HL-60 (cell line): ENCODE measurements around the gene DENND2D.

Source experiments
- DNase-seq, 2 experiments: peaks; one replicate each; pipeline ENCODE4 v3.0.0-alpha.2; 2010 to 2020; ENCODE audit warnings: low read depth in 1 of 2, low spot score in 1 of 2
- H3K27ac ChIP-seq: fragments of 250-450 bp; sonication (Bioruptor Pico); replicated peaks from 2 replicates; pipeline ENCODE4 v1.5.1; 2020; ENCODE audit warnings: mild to moderate bottlenecking, moderate library complexity
- H3K27me3 ChIP-seq: fragments of 250-450 bp; sonication (Bioruptor Pico); 2 replicates; pipeline ENCODE4 v1.5.1; 2021; ENCODE audit warnings: mild to moderate bottlenecking, moderate library complexity; ENCODE audit not compliant: insufficient read depth, poor library complexity, severe bottlenecking
- H3K4me3 ChIP-seq: replicated peaks from 2 replicates; pipeline ENCODE4 v1.5.1; 2011; ENCODE audit warnings: mild to moderate bottlenecking, control low read depth, low read length; ENCODE audit not compliant: insufficient read depth
- GABPA ChIP-seq: IDR thresholded peaks from 2 replicates; pipeline ENCODE4 v1.6.1; 2012; ENCODE audit warnings: low read depth
- POLR2AphosphoS5 ChIP-seq: IDR thresholded peaks from 2 replicates; pipeline ENCODE4 v1.6.1; 2012; ENCODE audit warnings: low read depth
- SPI1 ChIP-seq: IDR thresholded peaks from 2 replicates; pipeline ENCODE4 v1.6.1; 2012; ENCODE audit warnings: low read depth, mild to moderate bottlenecking, borderline replicate concordance
- TF ChIP-seq, protein P1 (sequence below): IDR thresholded peaks from 2 replicates; pipeline ENCODE4 v1.6.1; 2012; ENCODE audit warnings: low read depth; ENCODE audit not compliant: insufficient replicate concordance
- TF ChIP-seq, protein P2 (sequence below): IDR thresholded peaks from one replicate; pipeline ENCODE4 v1.5.1; 2011; ENCODE audit warnings: low read length, control low read depth, inconsistent platforms; ENCODE audit not compliant: insufficient read depth

DENND2D gene

DNA sequence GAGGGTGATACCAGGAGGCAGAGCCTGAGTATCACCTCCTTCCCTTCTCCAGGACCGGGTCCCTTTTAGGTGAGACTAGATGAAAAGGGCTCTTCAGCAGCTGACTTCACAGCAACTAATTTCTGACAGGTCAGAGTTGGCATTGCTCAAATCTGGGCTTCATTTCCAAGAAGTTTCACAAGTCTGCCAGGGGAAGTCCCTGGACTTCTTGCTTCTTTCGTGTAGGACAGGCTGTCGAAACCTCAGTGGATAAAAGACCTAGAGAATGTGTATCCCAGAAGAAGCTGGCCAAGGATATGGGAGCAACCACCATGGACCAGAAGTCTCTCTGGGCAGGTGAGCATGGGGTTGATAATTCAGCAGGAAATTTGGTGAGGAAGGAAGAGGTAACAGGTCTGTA, 27.0 kb upstream of the DENND2D start, which contains the start of gene CHI3L2:
Gene CHI3L2 (plus strand): TSS at position 280 of the 400 bp plus-strand sequence. CDS start 17 bp downstream, at position 297.
- H3K4me3 ChIP-seq: no peak within 1 kb of the TSS
- DNase-seq: no peak
- H3K27me3 ChIP-seq: no peaks in the 10 kb centered on the region
- H3K27ac ChIP-seq: no peak within 1 kb of the TSS
- TF ChIP-seq, protein P1, sequence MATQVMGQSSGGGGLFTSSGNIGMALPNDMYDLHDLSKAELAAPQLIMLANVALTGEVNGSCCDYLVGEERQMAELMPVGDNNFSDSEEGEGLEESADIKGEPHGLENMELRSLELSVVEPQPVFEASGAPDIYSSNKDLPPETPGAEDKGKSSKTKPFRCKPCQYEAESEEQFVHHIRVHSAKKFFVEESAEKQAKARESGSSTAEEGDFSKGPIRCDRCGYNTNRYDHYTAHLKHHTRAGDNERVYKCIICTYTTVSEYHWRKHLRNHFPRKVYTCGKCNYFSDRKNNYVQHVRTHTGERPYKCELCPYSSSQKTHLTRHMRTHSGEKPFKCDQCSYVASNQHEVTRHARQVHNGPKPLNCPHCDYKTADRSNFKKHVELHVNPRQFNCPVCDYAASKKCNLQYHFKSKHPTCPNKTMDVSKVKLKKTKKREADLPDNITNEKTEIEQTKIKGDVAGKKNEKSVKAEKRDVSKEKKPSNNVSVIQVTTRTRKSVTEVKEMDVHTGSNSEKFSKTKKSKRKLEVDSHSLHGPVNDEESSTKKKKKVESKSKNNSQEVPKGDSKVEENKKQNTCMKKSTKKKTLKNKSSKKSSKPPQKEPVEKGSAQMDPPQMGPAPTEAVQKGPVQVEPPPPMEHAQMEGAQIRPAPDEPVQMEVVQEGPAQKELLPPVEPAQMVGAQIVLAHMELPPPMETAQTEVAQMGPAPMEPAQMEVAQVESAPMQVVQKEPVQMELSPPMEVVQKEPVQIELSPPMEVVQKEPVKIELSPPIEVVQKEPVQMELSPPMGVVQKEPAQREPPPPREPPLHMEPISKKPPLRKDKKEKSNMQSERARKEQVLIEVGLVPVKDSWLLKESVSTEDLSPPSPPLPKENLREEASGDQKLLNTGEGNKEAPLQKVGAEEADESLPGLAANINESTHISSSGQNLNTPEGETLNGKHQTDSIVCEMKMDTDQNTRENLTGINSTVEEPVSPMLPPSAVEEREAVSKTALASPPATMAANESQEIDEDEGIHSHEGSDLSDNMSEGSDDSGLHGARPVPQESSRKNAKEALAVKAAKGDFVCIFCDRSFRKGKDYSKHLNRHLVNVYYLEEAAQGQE: no peak
- TF ChIP-seq, protein P2, sequence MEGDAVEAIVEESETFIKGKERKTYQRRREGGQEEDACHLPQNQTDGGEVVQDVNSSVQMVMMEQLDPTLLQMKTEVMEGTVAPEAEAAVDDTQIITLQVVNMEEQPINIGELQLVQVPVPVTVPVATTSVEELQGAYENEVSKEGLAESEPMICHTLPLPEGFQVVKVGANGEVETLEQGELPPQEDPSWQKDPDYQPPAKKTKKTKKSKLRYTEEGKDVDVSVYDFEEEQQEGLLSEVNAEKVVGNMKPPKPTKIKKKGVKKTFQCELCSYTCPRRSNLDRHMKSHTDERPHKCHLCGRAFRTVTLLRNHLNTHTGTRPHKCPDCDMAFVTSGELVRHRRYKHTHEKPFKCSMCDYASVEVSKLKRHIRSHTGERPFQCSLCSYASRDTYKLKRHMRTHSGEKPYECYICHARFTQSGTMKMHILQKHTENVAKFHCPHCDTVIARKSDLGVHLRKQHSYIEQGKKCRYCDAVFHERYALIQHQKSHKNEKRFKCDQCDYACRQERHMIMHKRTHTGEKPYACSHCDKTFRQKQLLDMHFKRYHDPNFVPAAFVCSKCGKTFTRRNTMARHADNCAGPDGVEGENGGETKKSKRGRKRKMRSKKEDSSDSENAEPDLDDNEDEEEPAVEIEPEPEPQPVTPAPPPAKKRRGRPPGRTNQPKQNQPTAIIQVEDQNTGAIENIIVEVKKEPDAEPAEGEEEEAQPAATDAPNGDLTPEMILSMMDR: no peak
- no peak for TF ChIP-seq GABPA
- no peak for TF ChIP-seq POLR2AphosphoS5

DNA sequence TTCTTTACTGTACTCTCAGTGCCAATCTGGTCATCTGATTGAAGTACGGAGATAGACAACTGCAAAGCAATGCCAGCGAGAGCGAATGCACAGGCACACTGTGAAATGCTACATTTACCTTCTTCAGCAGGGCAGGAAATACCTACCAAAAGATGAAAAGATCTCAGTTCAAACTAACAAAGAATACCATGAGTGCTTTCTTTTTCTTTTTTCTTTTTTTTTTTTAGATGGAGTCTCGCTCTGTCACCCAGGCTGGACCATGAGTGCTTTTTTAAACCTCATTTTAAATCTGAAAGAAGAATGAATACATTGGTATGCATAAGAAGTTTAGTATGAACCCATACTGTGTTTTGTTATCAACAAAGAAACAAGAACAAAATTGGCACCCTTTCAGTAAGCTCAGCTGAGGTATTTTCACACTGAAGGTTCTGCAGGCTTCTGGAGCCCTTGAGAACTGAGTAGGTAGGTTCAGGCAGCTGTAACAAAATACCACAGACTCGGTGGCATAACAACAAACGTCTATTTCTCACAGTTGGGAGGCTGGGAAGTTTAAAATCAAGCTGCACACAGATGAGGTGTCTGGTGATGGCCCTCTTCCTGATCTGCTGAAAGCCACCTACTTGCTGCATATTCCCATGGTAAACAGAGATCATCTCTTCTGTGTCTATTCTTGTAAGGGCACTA, 25.4 kb upstream of the DENND2D start:
- TF ChIP-seq SPI1: no peak
- TF ChIP-seq, protein P1: no peak
- TF ChIP-seq GABPA: no peak
- TF ChIP-seq POLR2AphosphoS5: no peak
- TF ChIP-seq, protein P2: no peak
- Histone ChIP-seq H3K27me3 (no peaks in the 10 kb centered on the region), H3K4me3 (no peak overlapping the region), H3K27ac (no peak overlapping the region)
- no peak for DNase-seq

DNA sequence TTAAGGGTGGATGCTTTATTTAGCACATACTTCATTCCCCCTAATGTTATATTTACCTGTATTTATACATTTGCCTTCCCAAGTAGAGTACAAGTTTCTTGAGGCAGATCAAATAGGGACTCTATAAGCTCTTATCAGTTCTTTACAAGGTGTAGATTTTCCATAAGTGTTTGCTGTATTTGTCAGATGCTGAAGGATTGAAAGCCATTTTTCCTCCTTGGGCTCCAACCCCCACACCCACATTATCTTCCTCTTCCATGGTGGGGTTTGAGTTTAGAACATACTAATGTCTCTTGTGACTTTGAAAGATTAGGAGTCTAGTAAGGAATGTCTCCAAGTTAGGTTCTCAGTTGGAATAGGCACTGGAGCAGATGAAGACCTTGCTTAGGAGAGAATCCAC, 24.6 kb upstream of the DENND2D start:
- DNase-seq: no peak
- Histone ChIP-seq H3K27me3 (no peaks in the 10 kb centered on the region), H3K27ac (no peak overlapping the region), H3K4me3 (no peak overlapping the region)
- TF ChIP-seq GABPA (no peak), POLR2AphosphoS5 (no peak), SPI1 (no peak)
- TF ChIP-seq, protein P1: no peak
- TF ChIP-seq, protein P2: no peak
